Stimulated activated CD4-positive, alpha-beta T cell treated with anti-CD3 and anti-CD28 coated beads, TNF-alpha, amount 100 ng/mL, for 4 hours (primary cell): ENCODE data around the gene PRKG1.

Experiments
- DNase-seq, 3 experiments: peaks; one replicate each; pipeline ENCODE4 v3.0.0-alpha.2; 2020; ENCODE audit warnings: low read depth in 3 of 3

The PRKG1 gene

DNA sequence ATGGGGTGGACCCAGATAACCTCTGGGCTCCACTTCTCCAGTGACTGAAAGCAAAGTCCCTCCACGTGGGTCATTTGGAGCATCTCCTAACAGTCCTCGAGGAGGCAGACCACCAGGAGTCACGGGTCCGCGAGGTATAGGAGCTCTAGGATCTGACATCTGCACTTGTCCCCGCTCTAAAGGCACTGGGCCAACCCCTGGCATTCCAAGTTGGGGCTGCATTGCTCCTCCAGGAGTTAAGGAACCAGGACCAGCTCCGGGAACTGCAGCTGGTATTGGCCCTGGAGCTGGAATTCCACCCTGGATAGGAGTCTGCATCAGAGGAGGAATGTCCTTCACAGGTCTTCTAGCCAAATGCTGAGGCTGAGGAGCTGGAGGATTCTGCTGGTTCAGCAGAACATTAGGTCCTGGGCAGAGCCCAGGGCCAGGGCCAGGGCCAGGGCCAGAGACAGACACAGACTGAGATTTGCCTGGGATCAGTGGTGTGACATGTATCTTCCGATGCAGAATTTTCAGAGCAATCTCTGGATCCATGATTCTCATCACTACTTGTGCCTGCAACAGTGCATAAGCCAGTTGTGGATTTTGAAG lies 624.3 kb downstream of the PRKG1 start:
- no peak for DNase-seq

DNA sequence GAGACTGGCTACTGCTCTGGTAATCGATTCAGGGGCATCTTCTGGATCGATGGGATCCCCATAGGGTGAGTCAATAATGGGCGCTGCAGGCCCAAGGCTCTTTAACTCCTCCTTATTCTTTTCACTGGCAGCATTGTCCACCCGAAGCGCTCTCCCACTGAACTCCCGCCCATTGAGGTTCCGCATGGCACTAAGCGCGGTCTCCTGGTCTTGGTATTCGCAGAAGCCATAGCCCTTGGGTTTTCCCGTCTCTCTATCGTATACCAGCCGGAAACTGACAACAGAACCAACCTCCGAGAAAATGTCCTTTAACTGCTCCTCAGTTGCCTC lies 624.8 kb downstream of the PRKG1 start:
- DNase-seq, result no peak

DNA sequence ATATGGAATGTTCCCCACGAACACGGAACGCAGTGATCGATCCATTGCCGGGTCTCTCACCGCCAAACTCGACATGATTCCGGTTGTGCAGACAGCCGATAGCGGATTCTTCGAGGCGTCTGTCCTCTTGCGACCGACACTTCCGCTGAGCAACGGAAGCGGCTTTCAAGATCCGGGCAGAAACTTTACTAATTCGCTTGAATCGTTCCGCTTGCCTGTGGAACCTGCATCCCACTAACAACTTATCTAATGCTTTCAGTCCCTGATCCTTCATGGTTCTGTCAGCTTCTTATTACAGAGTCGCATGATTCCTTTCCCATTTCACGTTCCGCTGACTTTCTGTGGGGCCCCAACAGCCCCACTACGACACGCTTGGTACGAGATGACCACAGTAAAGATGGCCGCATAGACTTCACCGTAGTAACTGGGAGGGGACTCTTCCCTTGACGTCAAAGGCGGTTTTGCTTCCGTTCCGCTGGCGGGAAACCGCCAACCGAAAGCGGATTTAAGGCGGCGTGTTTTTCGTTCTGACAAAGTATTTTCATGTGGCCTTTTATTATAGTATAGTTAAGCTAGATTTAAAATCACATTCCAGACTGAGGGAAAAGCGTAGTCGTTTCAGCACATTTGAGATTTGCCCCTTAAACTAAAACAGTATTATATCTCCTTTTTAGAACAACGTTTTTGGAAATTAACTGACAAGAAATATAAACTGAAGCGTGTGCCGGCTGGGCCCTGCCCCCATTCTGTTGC lies 625.4 kb downstream of the PRKG1 start, which contains the start of gene CSTF2T:
Gene CSTF2T (minus strand): TSS at position 121 of the 753 bp plus-strand sequence. CDS start 46 bp downstream, at position 75.
- DNase-seq, result peak; percentile 70 to 86 (median 80)

DNA sequence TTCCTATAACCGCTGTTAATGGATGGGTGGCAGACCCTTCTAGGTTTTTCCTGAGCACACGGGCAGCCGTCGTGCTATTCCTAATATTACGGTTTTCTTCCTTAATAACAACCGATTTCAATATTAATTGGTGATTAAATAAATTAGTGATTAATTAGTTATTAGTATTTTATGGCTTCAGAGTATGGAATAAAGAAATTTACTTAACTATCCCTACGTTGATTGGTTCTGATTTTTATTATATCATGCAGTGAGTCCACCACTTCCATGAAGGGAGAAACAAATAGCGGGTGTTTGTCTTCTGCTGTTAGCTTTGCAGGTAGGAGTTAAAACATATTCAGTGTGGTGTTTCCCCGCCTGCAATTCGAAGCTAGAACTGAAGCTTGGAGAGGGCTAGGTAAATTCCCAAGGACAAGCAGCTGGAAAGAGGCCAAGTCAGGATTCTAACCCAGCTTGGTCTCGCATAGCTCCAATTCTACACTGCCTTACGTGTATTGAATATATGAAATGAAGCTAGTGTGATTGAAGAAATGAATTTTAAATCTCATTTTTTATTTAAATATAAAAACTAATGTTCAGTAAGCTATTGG lies 626.0 kb downstream of the PRKG1 start:
- peak in 1 of 3 experiments; percentile 13 for DNase-seq

DNA sequence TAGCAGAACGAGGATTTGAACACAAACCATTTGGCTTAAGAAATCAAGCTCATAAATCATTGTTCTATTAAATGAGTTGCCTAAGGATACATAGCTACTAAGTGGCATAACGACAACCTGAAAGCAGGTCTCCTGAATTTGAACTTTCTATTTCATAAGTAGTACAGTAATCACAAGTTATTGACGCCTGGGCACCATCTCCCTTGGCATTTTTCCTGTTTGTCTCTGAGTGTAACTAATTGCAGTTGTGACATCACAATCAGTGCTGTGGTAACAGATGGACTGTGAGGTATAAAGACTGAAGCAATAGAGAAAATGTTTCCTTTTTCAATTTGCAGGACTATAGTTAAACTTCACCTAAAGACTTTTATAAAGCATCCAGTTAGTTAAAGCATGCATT lies 631.5 kb downstream of the PRKG1 start:
- DNase-seq, result no peak

DNA sequence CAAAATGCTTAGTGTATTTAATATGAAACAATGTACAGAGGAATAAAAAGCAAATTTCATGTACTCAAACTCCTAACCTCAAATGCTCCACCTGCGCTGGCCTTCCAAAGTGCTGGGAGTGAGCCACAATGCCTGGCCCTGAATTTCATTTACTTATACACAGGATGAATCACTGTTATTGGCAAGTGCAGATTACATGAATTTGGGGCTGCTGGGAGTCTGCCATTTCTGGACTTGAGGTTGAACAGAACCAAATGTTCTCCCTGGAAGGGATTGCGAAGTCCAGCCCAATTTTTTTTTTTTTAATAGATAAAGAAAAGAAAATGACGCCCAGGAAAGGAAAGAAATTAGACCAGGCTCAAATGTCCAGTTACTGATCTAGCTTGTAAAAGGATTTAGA lies 631.9 kb downstream of the PRKG1 start:
- no peak for DNase-seq

DNA sequence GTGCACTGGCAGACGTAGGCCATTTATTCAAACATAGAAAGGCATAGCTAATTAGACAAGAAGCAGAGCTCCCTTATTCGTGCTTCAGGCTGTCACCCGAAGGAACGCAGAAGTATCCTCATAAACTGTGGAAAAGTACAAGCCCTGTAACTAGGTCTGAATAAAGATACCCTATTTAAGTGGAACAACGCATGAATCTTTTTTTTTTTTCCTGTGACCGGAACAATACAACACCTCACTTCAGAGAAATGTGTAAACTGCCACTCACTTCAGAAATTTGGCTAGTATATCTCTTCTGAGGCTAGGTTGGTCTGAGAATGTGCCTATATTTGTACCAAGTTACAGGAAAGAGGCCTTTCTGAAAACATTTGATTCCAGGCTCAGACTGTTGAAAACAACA lies 633.1 kb downstream of the PRKG1 start:
- no peak for DNase-seq

DNA sequence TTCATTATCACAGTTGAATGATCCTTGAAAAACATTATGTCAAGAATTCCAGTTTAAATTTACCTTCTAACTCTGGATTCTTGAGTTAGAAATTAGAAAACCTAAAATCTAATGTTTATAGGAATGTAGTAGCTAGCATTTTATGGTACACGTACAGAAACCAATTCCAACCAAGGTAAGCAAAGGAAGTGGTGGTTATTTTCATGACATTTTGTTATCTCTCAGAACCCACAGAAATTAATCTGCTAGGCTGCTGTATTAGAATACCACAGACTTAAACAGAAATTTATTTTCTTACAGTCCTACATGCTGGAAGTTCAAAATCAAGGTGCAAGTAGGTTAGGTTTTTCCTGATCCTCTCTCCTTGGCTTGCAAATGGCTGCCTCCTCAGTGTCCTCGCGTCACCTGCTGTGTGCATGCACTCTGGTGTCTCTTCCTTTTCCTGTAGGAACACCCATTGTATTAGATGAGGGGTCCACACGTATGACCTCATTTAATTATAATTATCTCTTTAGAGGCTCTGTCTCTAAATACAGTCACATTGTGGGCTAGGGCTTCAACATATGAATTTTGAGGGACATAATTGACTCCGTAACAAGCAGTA lies 633.6 kb downstream of the PRKG1 start:
- no peak for DNase-seq

DNA sequence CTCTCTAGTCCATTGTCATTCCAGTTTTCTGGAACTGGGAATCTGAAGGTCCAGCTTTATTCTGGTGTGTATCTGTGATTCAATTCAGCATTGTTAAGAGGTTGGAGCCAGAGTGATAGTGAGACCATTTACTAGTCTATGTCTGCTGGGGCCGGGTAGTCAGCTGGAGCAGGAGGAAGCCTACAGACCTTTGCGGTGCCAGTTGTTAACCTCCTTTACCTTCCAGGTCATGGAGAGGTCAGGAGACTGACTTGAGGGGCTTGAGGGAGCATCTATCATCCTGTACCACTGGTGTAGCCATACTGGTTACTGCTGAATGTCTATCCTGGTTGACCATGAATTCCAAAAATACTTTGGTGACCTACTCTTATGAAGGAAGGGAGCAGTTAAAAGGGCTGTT lies 634.3 kb downstream of the PRKG1 start:
- DNase-seq, result no peak

DNA sequence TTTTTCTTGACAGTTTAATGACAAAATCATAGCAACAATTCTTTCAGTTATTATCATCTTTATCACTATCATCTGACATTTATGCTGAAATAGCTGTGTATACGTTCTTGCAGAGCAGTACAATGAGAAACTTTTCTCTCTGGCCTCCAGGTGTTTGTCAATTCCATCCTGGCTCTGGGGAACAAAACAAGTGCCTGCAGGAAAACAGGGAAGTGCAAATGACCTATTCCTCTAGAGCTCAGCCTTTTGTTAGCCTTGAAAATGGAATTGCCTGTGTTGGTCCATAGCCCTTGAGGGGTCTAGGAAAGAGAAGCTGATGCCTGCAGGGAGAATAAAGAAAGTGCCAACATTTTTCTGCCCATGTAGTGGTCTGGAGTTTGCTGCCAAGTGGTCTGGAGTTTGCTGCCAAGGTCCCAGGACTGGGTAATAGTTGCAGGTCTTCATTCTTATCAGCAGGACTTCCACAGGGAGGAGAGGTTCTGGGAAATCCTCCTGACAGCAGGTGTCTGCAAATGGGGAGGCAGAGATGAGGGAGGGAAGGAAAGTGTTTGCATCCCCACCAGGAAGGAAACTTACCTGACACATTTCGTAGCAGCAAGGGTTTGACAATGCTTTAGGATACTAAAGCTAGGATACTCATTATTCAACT lies 635.2 kb downstream of the PRKG1 start:
- DNase-seq, result no peak

DNA sequence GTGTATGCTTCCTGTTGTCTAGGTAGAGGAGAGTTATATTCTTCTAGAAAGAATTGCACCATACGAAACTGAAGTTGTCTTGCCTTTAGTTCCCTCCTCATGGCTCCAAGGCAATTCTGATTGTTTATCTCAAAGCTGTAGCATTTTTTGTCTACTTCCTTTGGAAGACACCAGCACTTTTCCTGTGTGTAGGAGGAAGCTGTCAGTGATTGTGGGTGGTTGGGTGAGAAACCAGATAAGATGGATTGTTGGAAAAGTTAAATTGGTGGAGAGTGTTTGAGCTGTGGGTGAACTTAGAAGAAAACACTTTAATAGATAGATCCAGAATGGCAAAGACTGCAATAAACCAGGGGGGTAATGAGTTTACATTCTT lies 637.2 kb downstream of the PRKG1 start:
- no peak for DNase-seq

DNA sequence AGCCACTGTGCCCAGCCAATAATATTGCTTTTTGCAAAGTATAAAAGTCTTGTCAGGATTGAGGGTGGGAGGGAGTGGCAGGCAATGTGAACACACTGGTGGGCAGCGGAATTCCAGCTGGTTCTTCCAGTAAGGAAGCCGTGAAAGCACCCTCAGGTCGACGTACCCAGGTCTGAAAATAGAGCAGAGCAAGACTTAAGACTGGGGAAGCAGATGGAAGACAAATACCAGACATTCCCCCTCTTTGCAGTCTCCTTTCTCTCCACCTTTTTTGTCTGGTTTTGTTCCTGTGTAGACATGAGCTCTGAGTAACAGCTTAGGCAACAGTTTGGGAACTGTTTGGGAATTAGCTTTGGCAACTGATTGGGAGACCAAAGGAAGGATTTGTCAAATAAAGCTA lies 642.7 kb downstream of the PRKG1 start:
- no peak for DNase-seq

DNA sequence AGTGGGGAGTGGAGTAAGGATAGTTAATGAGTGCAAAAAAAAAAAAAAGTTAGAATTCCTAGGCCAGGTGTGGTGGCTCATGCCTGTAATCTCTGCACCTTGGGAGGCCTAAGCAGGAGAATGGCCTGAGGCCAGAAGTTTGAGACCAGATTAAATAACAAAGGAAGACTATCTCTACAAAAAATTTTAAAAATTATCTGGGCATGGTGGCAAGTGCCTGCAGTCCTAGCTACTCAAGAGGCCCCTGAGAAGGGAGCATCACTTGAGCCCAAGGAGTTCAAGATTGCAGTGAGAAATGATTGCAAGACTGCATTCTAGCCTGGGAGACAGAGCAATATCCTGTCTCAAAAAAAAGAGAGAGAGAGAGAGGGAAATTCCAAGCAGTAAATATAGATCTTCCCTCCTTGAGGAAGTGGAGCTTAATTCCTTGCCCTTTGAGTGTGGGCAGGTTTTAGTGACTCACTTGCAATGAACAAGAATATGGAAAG lies 644.6 kb downstream of the PRKG1 start:
- no peak for DNase-seq

DNA sequence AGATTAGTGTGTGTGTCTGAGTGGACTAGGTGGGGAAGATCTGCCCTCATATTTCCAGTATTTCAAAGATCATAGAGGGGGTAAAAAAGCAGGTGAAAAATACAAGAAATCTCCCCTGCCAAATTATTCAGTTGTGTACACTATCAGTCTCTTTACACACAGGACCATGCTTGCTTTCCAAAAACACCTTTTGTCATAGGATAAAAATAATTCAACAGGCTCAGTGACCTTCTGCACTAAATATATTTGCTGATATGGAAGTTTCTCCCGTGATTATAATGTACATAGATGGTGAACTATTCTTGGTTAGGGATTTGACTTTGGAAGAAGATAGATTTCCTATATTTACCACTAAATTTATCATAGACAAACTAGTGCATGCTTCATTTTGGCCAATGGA lies 649.8 kb downstream of the PRKG1 start:
- no peak for DNase-seq

DNA sequence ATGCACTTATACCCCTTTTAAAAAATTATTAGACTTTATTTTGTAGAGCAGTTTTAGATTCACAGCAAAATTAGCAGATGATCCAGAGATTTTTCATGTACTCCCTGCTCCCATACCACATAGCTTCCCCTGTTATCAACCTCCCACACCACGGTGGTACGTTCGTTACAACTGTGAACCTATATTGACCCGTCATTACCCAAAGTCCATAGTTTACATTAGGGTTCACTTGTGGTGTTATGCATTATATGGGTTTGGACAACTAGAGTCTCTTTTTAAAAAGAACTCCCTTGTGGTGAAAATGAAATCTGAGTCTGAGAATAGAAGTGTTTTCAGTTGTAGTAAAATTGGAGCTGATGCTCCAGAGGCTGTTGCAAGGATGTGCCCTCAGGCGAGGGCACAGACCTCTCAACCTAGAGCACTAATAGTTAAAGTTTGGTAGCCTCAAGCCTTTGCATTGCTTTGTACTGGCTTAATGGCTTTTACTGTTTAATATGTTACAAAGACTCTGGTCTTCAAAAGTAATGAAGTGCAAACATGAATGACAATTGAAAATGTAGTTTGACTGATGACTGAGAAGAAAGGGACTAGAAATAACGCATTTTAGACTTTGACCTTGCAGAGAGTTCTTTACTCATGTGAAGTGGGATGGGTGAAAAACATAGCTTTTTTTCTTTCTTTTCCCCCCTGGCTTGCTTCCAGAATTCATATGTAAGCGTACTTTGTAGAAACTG lies 655.7 kb downstream of the PRKG1 start:
- no peak for DNase-seq

DNA sequence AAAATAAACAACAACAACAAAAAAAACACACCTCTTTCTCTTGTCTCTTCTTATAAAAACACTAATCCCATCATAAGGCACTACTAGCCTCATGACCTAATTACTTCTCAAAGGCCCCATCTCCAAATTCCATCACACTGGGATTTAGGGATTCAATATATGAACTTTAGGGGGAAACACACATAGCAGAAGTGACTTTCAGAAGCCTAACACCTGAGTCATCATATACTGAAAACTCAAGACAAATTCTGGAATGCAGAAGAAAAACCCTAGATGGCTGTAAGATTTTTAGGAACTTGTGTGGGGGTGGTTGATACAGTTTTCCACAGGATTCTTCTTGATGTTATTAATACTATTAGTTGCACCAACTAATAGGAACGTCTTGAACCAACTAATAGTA lies 658.8 kb downstream of the PRKG1 start:
- DNase-seq, result no peak

DNA sequence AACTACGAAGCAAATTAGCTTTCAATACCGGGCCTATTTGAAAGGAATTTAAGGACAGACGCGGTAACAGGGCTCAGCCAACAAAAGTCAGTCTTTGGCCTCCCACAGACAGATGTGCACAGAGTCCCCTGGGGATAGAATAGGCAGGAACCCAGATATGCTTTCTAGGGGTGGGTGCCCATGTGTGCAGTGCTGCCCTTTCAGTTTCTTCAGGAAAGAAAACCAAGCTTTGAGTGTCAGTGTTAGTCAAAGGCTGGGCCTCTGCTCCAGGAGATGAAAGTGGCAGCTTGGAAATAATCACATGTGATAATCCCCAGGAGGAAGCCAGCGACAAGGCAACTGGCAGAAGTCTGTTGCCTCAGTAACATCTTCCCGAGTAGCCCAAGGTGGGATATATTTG lies 668.9 kb downstream of the PRKG1 start:
- DNase-seq, result no peak

DNA sequence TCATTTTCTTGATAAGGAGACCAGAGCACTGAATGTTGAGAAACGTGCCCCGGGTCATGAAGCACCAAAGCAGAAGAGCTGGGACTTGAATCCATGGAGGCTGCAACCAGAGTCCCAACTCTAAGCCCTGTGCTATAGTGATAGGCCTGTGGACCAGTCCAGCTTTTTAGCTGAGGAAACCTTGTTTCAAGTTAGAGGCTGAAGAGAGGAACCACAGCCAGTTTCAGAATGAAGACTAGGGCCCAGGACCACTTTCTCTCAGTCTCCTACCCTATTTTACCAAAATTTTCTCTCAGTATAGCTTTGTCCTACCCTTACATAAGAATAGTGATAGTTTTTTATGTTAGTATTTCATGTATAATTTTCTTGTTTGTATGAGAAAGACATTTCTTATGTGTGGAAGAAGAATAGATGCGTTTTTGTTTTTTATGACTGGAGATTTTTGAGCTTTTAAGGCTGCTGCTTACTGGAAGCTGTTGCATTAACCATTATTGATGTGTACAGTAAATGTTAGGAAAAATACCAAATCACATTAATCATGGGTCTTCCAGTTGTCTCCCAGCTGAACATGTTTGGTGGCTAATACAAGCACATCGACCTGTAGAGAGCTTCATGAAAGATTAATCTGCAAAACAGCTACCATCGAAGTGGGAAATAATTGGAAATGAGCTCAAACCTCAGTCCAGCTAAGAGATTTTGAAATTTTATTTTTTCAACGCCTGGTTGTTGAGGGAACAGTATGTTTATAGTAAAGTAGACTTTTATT lies 670.1 kb downstream of the PRKG1 start:
- no peak for DNase-seq

DNA sequence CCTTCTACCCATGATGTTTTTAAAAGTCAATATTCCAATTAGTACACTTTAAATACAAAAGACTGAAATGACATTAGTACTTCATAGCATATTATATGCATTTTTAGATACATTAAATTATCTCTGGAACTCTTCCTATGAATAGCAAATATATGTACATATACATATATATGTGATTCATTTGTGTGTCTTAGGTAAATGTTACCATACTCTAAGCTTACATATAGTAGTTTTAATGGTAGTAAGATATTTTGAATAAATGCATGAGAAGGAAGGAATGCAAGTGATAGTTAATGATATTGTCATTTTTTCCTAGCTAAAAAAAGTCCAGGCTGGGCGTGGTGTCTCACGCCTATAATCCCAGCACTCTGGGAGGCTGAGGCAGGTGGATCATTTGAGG lies 671.1 kb downstream of the PRKG1 start:
- DNase-seq, result no peak

DNA sequence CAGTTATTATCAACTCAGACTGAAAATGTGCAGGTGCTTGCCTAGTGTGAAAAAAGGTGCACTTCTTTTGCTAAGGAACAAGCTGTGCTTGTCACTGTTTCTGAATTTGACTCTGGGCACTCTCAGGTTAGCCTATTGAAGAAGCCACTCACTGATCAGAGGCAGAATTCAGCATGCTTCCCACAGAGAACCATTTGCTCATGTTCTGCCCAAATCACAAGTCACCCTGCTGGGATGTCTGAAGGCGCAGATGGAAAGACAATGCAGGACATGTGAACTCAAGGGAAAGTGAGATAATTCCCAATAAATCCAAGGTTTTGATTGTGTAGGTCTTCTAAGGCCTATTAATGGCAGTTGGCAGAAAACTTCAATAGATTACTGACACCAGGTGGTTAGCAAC lies 672.9 kb downstream of the PRKG1 start:
- no peak for DNase-seq

DNA sequence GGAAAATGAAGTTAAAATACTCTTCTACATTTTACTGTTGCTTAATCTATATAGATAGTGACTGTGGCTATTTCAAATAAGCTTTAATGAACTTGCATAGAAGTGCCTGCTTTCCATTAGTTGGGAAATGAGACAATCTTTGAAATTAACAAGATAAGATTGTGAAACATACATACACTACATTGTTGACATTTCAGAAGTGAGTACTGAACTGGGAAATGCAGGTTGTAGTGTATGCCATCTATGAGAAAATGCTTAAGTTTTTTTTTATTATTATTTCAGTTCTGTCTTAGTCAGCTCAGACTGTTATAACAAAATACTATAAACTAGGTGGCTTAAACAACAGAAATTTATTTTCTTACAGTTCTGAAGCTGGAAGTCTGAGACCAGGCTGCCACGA lies 674.7 kb downstream of the PRKG1 start:
- no peak for DNase-seq
